Sigmoid colon (tissue), 7 donors: ENCODE measurements around the gene NSMF. TPM values are rescaled to one million over a fixed set of nuclear protein-coding genes. Genes with fewer than 3 reads are reported as not detected.
"Not testable (repeated sequence)": the region's sequence is repeated elsewhere in the genome, so short reads cannot be mapped to it uniquely, and the experiment has no call there.

Source experiments
- DNase-seq: peaks from one replicate; pipeline ENCODE4 v3.0.0-alpha.2; 2019
- H3K27ac ChIP-seq, 4 donors: fragments of 200-600 bp; sonication (generic); one replicate each; pipeline ENCODE4 v1.5.1; 2016 to 2019; ENCODE audit warnings: mild to moderate bottlenecking in 1 of 4
- H3K27me3 ChIP-seq, 3 donors: fragments of 200-600 bp; sonication (generic); one replicate each; pipeline ENCODE4 v1.5.1; 2019; ENCODE audit warnings: mild to moderate bottlenecking in 1 of 3
- H3K36me3 ChIP-seq, 4 donors: fragments of 200-600 bp; sonication (generic); one replicate each; pipeline ENCODE4 v1.5.1; 2016 to 2019
- H3K4me1 ChIP-seq, 4 donors: fragments of 200-600 bp; sonication (generic); one replicate each; pipeline ENCODE4 v1.5.1; 2017 to 2019
- H3K4me3 ChIP-seq, 4 donors: fragments of 200-600 bp; sonication (generic); one replicate each; pipeline ENCODE4 v1.5.1; 2017 to 2019; ENCODE audit warnings: mild to moderate bottlenecking in 2 of 4, moderate library complexity in 1 of 4
- H3K9me3 ChIP-seq, 4 donors: fragments of 200-600 bp in 3 of 4; sonication (generic) in 3 of 4; one replicate each; pipeline versions ENCODE4 v1.5.1 to v1.6.1; 2013 to 2019
- CTCF ChIP-seq, 4 experiments: fragments of 450-650 bp in 3 of 4; fragments of 200-600 bp in 1 of 4; IDR thresholded peaks; one replicate each; pipeline ENCODE4 v1.5.1; 2016 to 2019; ENCODE audit warnings: antibody characterized with exemption in 4 of 4, mild to moderate bottlenecking in 3 of 4, moderate library complexity in 2 of 4
- EP300 ChIP-seq, 4 donors: sonication (generic); formaldehyde crosslinking; IDR thresholded peaks; one replicate each; pipeline ENCODE4 v1.6.1; 2017; ENCODE audit warnings: antibody characterized with exemption in 4 of 4
- POLR2A ChIP-seq, 2 donors: fragments of 450-650 bp; IDR thresholded peaks; one replicate each; pipeline ENCODE4 v1.6.1; 2016; ENCODE audit warnings: antibody characterized with exemption in 2 of 2, mild to moderate bottlenecking in 2 of 2, moderate library complexity in 2 of 2
- POLR2AphosphoS5 ChIP-seq, 4 donors: sonication (generic); formaldehyde crosslinking; IDR thresholded peaks; one replicate each; pipeline ENCODE4 v1.6.1; 2017; ENCODE audit warnings: antibody characterized with exemption in 4 of 4
- WGBS, 2 donors: extraction: QIAGEN DNeasy Blood & Tissue Kit; methylation state at CpG; one replicate each; pipeline ENCODE4 v1.1.7; 2013; 5-methylcytosine and 5-hydroxymethylcytosine counted together
- intact Hi-C: fragments of 100-400 bp; cut with DNase I; formaldehyde crosslinking; loops from one replicate; pipeline ENCODE4 v1.15.1; 2023
- polyA plus RNA-seq, 3 donors: library from polyadenylated mRNA; stranded (reverse); fragments of 200-250 nt; gene quantifications; one replicate each; pipeline ENCODE4 v1.2.3, GENCODE V29; 2013
- total RNA-seq, 4 donors: library from RNA; depleted of rRNA; stranded (reverse); fragments of >200 nt; gene quantifications; one replicate each; pipeline ENCODE4 v1.1.0, GENCODE V29; 2016
- donor health status: healthy with polysubstance abuse.
- donor health status: Bipolar disorder and iron deficiency.
- donor health status: healthy.

Gene NSMF
- total and polyA plus RNA-seq, 7 donors = 21.8 to 50.4 (median 31.2) TPM

- H3K27ac ChIP-seq = no peak overlapping the region
- intact Hi-C loops = loop anchor here (10.0 kb wide), 1 partner anchor 153 kb away; the partner anchor contains the start of gene ARRDC1
- H3K27me3 ChIP-seq = no peaks in the 10 kb centered on the region
- TF ChIP-seq EP300 (IDR thresholded peaks at IDR 0.05) (no peak), POLR2AphosphoS5 (IDR thresholded peaks at IDR 0.05) (no peak), POLR2A (IDR thresholded peaks at IDR 0.05) (no peak), CTCF (IDR thresholded peaks at IDR 0.05) (no peak)
- H3K4me3 ChIP-seq = no peak overlapping the region
- no peaks in the 10 kb centered on the region for H3K9me3 ChIP-seq
- 87 to 93% methylated on average over 17 of the region's 17 CpGs for WGBS, 2 donors
- H3K36me3 ChIP-seq = peaks cover 0 to 21% (median 9%) of the 10 kb centered on the region in 4 donors
- peaks cover 0 to 25% (median 19%) of the 10 kb centered on the region in 4 donors for H3K4me1 ChIP-seq
- peak; percentile 61 for DNase-seq
These were observed 7.0 kb downstream of the NSMF start for GRCh38 chr9:137452006-137452760.

GRCh38 chr9:137451264-137452005 is 7.7 kb downstream of the NSMF start:
- intact Hi-C loops = loop anchor here (10.0 kb wide), 1 partner anchor 153 kb away; the partner anchor contains the start of gene ARRDC1
- not testable (repeated sequence) for H3K27ac ChIP-seq, H3K4me3 ChIP-seq, DNase-seq, H3K9me3 ChIP-seq, H3K27me3 ChIP-seq
- H3K4me1 ChIP-seq = peaks cover 0 to 22% (median 19%) of the 10 kb centered on the region in 4 donors
- peaks cover 0 to 13% (median 9%) of the 10 kb centered on the region in 4 donors for H3K36me3 ChIP-seq
- 47 to 91% methylated on average over 13 to 23 of the region's 31 CpGs for WGBS, 2 donors

- 58 to 89% methylated on average over 22 to 23 of the region's 24 CpGs for WGBS, 2 donors
- peaks cover 0 to 13% (median 9%) of the 10 kb centered on the region in 4 donors for H3K36me3 ChIP-seq
- intact Hi-C loops = loop anchor here (10.0 kb wide), 1 partner anchor 154 kb away; the partner anchor contains the start of gene ARRDC1
These were observed 8.5 kb downstream of the NSMF start for GRCh38 chr9:137450539-137451222.

GRCh38 chr9:137449931-137450538 is 9.1 kb downstream of the NSMF start:
- peaks cover 0 to 13% (median 9%) of the 10 kb centered on the region in 4 donors for H3K36me3 ChIP-seq
- intact Hi-C loops = loop anchor here (10.0 kb wide), 1 partner anchor 155 kb away; the partner anchor contains the start of gene ARRDC1
- no peak overlapping the region for H3K27ac ChIP-seq
- no peak overlapping the region for H3K4me3 ChIP-seq
- no peak for TF ChIP-seq EP300 (IDR thresholded peaks at IDR 0.05)
- no peak for TF ChIP-seq CTCF (IDR thresholded peaks at IDR 0.05)
- TF ChIP-seq POLR2A (IDR thresholded peaks at IDR 0.05) = no peak
- H3K27me3 ChIP-seq = no peaks in the 10 kb centered on the region
- H3K4me1 ChIP-seq = peaks cover 0 to 25% (median 22%) of the 10 kb centered on the region in 4 donors
- no peaks in the 10 kb centered on the region for H3K9me3 ChIP-seq
- 78 to 89% methylated on average over 18 of the region's 18 CpGs for WGBS, 2 donors
- DNase-seq = no peak

More at GRCh38 chr9:137450539-137451222, 8.5 kb downstream of the NSMF start:
- H3K27me3 ChIP-seq, DNase-seq, H3K27ac ChIP-seq, H3K9me3 ChIP-seq, H3K4me3 ChIP-seq: not testable (repeated sequence)
- H3K4me1 ChIP-seq = peaks cover 0 to 23% (median 19%) of the 10 kb centered on the region in 4 donors

GRCh38 chr9:137449081-137449844 is 9.9 kb downstream of the NSMF start:
- Histone ChIP-seq H3K27me3 (peaks cover 0 to 7% (median 2%) of the 10 kb centered on the region in 3 donors), H3K4me3 (no peak overlapping the region), H3K4me1 (peaks cover 0 to 17% (median 15%) of the 10 kb centered on the region in 4 donors), H3K36me3 (peaks cover 0 to 13% (median 9%) of the 10 kb centered on the region in 4 donors), H3K27ac (no peak overlapping the region), H3K9me3 (no peaks in the 10 kb centered on the region)
- intact Hi-C loops = no loop called here
- DNase-seq = no peak
- no peak for TF ChIP-seq POLR2A (IDR thresholded peaks at IDR 0.05)
- WGBS, 2 donors = 83 to 88% methylated on average over 36 of the region's 36 CpGs
